WTC11 (cell line): Measurements from ENCODE around the gene STRA6. TPM values are rescaled to one million over a fixed set of nuclear protein-coding genes. Genes with fewer than 3 reads are reported as not detected.
A peak's percentile ranks its signal among the peaks of the same experiment; 100 is the strongest.

Experiments
- ATF2 ChIP-seq: sonication (generic); formaldehyde crosslinking; IDR thresholded peaks from 2 replicates; pipeline ENCODE4 v1.8.1; 2022; ENCODE audit warnings: low read depth, missing genetic modification reagents, borderline replicate concordance
- ATF3 ChIP-seq: sonication (generic); formaldehyde crosslinking; conservative IDR thresholded peaks from 2 replicates; pipeline ENCODE4 v1.8.1; 2022; ENCODE audit warnings: mild to moderate bottlenecking, missing genetic modification reagents
- ESRRA ChIP-seq: sonication (generic); formaldehyde crosslinking; IDR thresholded peaks from 2 replicates; pipeline ENCODE4 v1.8.1; 2022; ENCODE audit warnings: mild to moderate bottlenecking, missing genetic modification reagents, borderline replicate concordance
- ETV6 ChIP-seq: sonication (generic); formaldehyde crosslinking; IDR thresholded peaks from 2 replicates; pipeline ENCODE4 v1.8.1; 2022; ENCODE audit warnings: mild to moderate bottlenecking, missing genetic modification reagents
- FOXK1 ChIP-seq: sonication (generic); formaldehyde crosslinking; IDR thresholded peaks from 2 replicates; pipeline ENCODE4 v1.8.0; 2022; ENCODE audit warnings: mild to moderate bottlenecking, moderate library complexity, missing genetic modification reagents
- FOXP1 ChIP-seq: sonication (generic); formaldehyde crosslinking; IDR thresholded peaks from 2 replicates; pipeline ENCODE4 v1.8.0; 2022; ENCODE audit warnings: missing genetic modification reagents, mild to moderate bottlenecking, moderate library complexity, borderline replicate concordance
- GRHL2 ChIP-seq: fragments of 250-450 bp; sonication (Bioruptor Pico); IDR thresholded peaks from 2 replicates; pipeline ENCODE4 v1.8.0; 2022; ENCODE audit warnings: mild to moderate bottlenecking, moderate library complexity; ENCODE audit not compliant: insufficient replicate concordance, severe bottlenecking
- HMGXB4 ChIP-seq: sonication (generic); formaldehyde crosslinking; IDR thresholded peaks from 2 replicates; pipeline ENCODE4 v1.8.1; 2023; ENCODE audit warnings: mild to moderate bottlenecking, moderate library complexity, missing genetic modification reagents
- JUN ChIP-seq: sonication (generic); formaldehyde crosslinking; IDR thresholded peaks from 2 replicates; pipeline ENCODE4 v1.8.0; 2023; ENCODE audit warnings: mild to moderate bottlenecking, missing genetic modification reagents
- MLX ChIP-seq: sonication (generic); formaldehyde crosslinking; IDR thresholded peaks from 2 replicates; pipeline ENCODE4 v1.8.1; 2023; ENCODE audit warnings: mild to moderate bottlenecking, missing genetic modification reagents, moderate library complexity
- NFATC4 ChIP-seq: fragments of 250-450 bp; sonication (Bioruptor Pico); IDR thresholded peaks from 2 replicates; pipeline ENCODE4 v1.9.0; 2021; ENCODE audit warnings: mild to moderate bottlenecking
- NR2C2 ChIP-seq: sonication (generic); formaldehyde crosslinking; IDR thresholded peaks from 2 replicates; pipeline ENCODE4 v1.8.0; 2022; ENCODE audit warnings: mild to moderate bottlenecking, missing genetic modification reagents
- NR3C1 ChIP-seq: sonication (generic); formaldehyde crosslinking; conservative IDR thresholded peaks from 2 replicates; pipeline ENCODE4 v1.8.1; 2023; ENCODE audit warnings: low read depth, mild to moderate bottlenecking, missing genetic modification reagents
- PREB ChIP-seq: sonication (generic); formaldehyde crosslinking; IDR thresholded peaks from 2 replicates; pipeline ENCODE4 v1.8.1; 2022; ENCODE audit warnings: mild to moderate bottlenecking, missing genetic modification reagents, moderate library complexity, borderline replicate concordance
- SP1 ChIP-seq: sonication (generic); formaldehyde crosslinking; conservative IDR thresholded peaks from 2 replicates; pipeline ENCODE4 v1.8.1; 2022; ENCODE audit warnings: missing genetic modification reagents
- STAT6 ChIP-seq: sonication (generic); formaldehyde crosslinking; conservative IDR thresholded peaks from 2 replicates; pipeline ENCODE4 v1.8.1; 2023; ENCODE audit warnings: mild to moderate bottlenecking, low read depth, missing genetic modification reagents, moderate library complexity
- TP53 ChIP-seq: sonication (generic); formaldehyde crosslinking; IDR thresholded peaks from 2 replicates; pipeline ENCODE4 v1.8.1; 2023; ENCODE audit warnings: mild to moderate bottlenecking, missing genetic modification reagents
- USF2 ChIP-seq: sonication (generic); formaldehyde crosslinking; IDR thresholded peaks from 2 replicates; pipeline ENCODE4 v1.8.1; 2023; ENCODE audit warnings: mild to moderate bottlenecking, missing genetic modification reagents, moderate library complexity
- ZNF121 ChIP-seq: sonication (generic); formaldehyde crosslinking; IDR thresholded peaks from 2 replicates; pipeline ENCODE4 v1.8.0; 2023; ENCODE audit warnings: missing genetic modification reagents
- ZNF138 ChIP-seq: sonication (generic); formaldehyde crosslinking; conservative IDR thresholded peaks from 2 replicates; pipeline ENCODE4 v1.8.1; 2022; ENCODE audit warnings: mild to moderate bottlenecking, moderate library complexity, missing genetic modification reagents
- ZNF263 ChIP-seq: sonication (generic); formaldehyde crosslinking; IDR thresholded peaks from 2 replicates; pipeline ENCODE4 v1.8.1; 2022; ENCODE audit warnings: low read depth, mild to moderate bottlenecking, moderate library complexity, missing genetic modification reagents
- ZNF423 ChIP-seq: fragments of 250-450 bp; sonication (Bioruptor Pico); IDR thresholded peaks from 2 replicates; pipeline ENCODE4 v2.1.2; 2022; ENCODE audit warnings: mild to moderate bottlenecking, moderate library complexity
- ZNF532 ChIP-seq: fragments of 250-450 bp; sonication (Bioruptor Pico); IDR thresholded peaks from 2 replicates; pipeline ENCODE4 v1.9.0; 2021; ENCODE audit warnings: mild to moderate bottlenecking, borderline replicate concordance
- ZNF671 ChIP-seq: fragments of 250-450 bp; sonication (Bioruptor Pico); IDR thresholded peaks from 2 replicates; pipeline ENCODE4 v1.8.0; 2021; ENCODE audit warnings: mild to moderate bottlenecking
- total RNA-seq: library from RNA; stranded (reverse); gene quantifications from 3 replicates; pipeline ENCODE4 v1.2.3, GENCODE V29; 2021

STRA6 gene
- total RNA-seq, 1 experiment from 2014 or later, result 23.2 TPM

GRCh38 chr15:74134387-74135027 lies 68.1 kb downstream of the STRA6 start (continued):
- TF ChIP-seq GRHL2 (CRISPR knock-in tag), result no peak
- TF ChIP-seq PREB, result no peak
- no peak; the same call in 1 of the 2 replicates for TF ChIP-seq USF2
- peak; percentile 96 for TF ChIP-seq ETV6 (CRISPR knock-in tag)
- TF ChIP-seq ZNF263 (CRISPR knock-in tag), result no peak
- TF ChIP-seq ATF2, result peak; percentile 57; the same call in 1 of the 2 replicates
- no peak for TF ChIP-seq ZNF671 (CRISPR knock-in tag)
- TF ChIP-seq MLX, result no peak
- no peak for TF ChIP-seq NFATC4
- TF ChIP-seq ZNF423, result no peak
- TF ChIP-seq ZNF532 (CRISPR knock-in tag), result no peak
- no peak for TF ChIP-seq NR2C2
- no peak for TF ChIP-seq SP1 (CRISPR knock-in tag)
- peak; percentile 52; the same call in 1 of the 2 replicates for TF ChIP-seq JUN
- 0 out of 2 replicates have a peak, but pooled peaks have one; percentile 44 for TF ChIP-seq ZNF121 (CRISPR knock-in tag)
- TF ChIP-seq HMGXB4 (CRISPR knock-in tag), result peak; percentile 90
- 0 out of 2 replicates have a peak, but pooled peaks have one; percentile 41 for TF ChIP-seq NR3C1 (CRISPR knock-in tag)
- TF ChIP-seq STAT6 (CRISPR knock-in tag), result no peak
- peak; percentile 79 for TF ChIP-seq FOXP1
- TF ChIP-seq ZNF138, result peak; percentile 90; the same call in 1 of the 2 replicates
- TF ChIP-seq ESRRA, result no peak
- no peak for TF ChIP-seq ATF3 (CRISPR knock-in tag)
- peak; percentile 78 for TF ChIP-seq TP53 (CRISPR knock-in tag)
- peak; percentile 62; the same call in 1 of the 2 replicates for TF ChIP-seq FOXK1 (CRISPR knock-in tag)
